Measurements from ENCODE around the gene SYCP3.
"Not testable (repeated sequence)": the region's sequence is repeated elsewhere in the genome, so short reads cannot be mapped to it uniquely, and the experiment has no call there.

Gene SYCP3

DNA sequence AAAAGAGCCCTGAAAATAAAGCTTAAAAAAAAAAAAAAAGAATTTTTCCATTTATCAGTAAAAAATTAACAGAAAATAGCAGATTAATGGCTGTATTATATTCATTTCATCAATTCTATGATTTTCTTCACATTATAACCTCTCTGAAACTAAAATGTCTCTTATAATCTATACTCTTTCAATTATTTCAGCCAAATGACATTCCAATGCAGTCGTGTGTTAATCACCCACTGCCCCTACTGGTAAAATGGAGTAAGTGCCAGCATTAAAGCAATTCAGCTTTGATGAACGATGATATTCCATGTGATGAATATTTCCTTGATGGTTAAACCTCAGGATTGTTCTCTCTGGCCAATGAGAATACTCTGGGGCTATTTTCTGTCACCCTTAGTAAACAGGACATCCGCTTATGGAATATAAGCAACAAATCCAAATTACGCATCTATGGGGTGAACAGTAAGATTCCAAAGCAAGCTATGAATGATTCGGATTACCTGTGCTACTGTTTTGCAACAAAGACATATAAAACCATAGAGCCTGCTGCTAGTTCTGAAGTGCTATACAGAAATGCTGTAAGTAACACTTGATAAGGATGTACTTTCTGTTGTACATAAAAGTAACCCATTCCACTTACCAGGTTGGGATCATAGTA, 20.3 kb upstream of the SYCP3 start:
- no peak for DNase-seq

DNA sequence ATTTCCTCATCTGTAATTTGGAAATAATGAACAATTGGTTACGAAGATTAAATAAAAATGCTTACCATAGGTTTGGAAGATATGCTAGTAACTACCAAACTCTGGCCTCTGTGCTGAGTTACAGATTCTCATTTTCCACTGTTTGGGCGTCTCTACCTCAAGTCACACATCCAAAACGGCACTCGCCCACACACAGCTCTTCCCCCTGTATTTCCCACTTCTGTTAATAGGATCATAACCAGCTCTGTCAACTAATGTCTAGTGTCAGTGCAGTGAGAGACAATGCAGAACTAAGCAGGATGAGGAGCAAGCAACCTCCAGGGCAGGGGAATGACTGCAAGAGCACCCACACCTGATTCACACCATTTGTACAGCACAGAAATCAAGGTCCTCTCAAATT, 10.9 kb upstream of the SYCP3 start:
- DNase-seq = no peak

DNA sequence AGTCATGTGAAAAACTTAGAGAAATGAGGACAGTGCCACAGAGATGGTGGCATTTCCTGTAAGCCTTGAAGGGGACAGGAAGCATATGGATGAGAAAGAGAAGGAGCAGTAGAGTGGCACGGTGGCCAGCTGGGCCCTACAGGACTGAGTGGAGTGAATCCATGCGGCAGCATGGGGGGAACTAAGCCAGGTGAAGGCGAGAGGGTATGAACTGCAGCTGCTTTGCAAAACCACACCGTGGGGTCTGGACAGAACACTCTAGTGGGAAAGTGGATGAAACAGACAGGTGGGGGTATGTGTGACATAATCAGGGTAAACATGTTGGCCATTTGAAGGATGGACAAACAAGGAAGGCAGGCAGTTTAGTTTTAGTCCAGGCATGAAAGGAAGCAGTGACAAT, 10.4 kb upstream of the SYCP3 start:
- no peak for DNase-seq

DNA sequence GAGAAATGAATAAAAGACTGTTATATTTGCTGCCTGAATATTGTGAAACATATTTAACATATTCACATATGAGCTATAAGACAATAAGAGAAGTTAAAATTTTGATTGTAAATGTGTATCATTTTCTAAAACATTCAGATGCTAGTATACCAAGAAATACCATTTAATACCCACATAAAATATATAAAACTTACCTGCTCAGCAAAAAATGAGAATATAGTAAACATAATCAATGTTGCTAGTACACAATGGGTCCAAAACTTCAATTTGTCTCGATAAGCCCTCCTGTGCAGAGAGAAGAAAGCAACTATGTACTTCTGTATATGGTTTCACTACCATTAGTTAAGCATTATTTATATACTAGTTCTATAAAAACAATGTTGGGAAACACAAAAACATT, 9.6 kb upstream of the SYCP3 start:
- no peak for DNase-seq

DNA sequence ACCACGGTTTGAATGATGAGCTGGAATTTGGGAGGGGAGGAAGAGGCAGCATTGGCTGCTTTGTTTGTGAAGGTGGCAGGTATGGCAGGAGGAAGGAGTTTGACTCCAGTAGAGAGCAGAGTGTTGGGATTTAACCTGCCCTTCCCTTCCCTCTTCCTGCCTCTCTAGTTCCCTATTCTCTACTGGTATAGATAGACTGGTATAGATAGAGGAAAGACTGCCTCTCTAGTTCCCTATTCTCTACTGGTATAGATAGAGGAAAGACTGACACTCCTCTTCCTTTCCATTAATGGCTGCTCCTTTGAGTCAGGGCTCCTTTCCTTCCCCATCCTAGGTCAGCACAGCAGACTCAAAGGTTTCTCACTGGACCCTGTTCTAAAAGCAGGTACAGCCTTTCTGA, 8.4 kb upstream of the SYCP3 start:
- no peak for DNase-seq

DNA sequence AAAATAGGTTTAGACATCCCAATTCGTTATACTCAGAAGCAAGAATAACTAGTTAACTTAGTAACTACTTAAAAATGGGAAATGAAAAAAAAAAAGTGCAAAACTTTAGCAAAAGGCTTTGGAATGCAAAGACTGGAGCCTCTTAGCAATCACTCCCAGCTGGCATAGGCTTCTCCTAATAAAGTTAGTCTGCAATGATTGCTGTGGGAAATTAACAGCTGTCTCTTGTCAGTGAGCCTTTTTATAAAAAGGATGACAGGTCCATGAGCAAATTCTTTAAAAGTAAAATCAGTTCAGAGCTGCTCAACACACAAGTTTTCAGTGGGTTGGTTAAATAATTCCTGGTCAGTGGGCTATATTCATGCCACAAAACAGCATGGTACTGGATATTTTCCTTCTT, 7.4 kb upstream of the SYCP3 start:
- DNase-seq = no peak

DNA sequence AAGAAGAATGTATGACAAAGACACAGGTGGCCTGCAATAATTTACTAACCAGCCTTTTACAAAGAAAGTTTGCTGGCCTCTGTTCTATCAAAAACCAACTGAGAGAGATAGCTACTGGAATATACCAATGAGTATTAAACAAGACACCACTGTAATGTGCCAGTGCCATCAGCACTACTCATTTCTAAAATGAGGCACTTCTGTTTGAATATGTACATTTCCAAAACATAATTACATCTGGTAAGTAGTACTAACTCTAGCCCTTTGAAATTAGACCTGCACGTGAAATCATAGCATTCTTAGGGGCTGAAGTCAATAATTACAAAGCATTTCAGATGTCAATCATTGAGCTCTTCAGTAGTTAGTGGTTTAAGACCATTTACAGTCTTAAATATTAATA, 6.9 kb upstream of the SYCP3 start:
- no peak for DNase-seq

DNA sequence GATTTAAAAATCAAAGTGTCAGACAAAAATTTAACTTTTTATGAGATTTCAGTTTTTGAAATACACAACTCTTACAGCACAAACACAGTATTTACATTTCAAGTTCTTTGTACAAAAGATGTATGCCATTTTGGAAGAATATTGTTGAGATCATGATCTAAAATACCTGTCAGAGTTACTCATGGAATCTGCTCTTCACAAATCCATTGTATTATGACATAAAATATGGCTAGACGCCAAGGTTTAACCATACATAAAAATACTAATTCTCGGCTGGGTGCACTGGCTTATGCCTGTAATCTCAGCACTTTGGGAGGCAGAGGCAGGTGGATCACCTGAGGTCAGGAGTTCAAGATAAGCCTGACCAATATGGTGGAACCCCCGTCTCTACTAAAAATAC, 6.2 kb upstream of the SYCP3 start:
- no peak for DNase-seq

DNA sequence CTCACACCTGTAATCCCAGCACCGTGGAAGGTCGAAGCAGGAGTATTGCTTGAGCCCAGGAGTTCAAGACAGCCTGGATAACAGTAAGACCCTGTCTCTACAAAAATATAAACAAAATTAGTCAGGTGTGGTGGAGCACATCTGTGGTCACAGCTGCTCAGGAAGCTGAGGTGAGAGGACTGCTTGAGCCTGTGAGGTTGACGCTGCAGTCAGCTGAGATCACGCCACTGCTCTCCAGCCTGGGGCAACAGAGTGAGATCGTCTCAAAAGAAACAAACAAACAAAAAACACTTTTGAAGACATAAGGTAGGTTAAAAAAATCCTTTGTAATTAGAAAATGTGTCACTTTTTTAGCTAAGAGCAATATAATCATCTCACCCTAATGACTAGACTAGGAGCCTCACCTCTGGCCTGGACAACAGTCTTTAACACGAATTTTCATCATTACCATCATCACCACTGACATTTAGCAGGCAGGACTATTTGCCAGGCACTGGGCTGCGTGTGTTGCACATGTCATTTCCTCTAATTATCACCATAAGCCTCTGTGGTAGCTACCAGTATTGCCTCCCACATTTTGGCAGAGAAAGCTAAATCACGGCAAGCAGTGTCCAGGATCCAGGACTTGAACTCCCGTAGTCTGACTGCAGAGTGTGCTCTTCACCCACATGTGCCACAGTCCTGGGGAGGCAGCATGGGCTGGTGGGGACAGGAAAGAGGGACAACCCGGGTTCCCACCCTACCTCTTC, 4.6 kb upstream of the SYCP3 start:
- no peak for DNase-seq

DNA sequence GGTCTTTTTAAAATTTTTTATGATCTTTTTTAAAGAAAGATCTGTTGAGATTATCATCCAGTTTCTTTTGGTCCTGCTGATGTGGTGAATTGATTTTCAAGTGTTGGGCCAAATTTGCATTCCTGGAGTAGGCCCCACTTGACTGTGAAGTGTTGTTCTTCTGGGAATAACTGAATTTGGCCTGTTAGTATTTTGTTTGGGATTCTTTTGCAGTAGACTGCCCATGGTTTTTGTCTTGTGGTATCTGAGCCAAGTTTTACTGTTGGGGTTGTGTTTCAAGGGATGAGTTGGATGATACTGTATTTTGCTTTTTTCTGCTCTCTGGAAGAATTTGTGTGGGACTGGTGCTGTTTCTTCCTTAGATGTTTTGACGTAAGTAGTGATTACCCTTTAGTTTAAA, 4.0 kb upstream of the SYCP3 start:
- DNase-seq = no peak

DNA sequence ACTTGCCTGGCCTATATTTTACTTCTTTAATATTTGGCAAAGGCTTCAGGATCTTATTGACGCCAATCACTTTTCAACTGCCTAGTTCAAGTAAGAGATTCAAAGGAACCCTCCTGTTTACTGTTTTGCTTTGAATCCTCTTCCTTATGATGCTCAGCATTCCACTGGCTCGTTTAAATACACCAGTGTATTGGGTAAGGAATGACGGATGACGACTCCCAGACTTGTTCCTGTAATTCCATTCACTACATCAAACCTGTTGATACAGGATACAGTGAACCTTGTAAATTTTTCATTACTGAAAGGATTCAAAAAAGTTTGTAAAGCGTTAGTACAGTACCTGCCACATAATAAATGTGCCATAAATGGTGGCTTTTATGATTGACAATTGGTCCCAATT, 1.7 kb upstream of the SYCP3 start:
- DNase-seq = no peak

DNA sequence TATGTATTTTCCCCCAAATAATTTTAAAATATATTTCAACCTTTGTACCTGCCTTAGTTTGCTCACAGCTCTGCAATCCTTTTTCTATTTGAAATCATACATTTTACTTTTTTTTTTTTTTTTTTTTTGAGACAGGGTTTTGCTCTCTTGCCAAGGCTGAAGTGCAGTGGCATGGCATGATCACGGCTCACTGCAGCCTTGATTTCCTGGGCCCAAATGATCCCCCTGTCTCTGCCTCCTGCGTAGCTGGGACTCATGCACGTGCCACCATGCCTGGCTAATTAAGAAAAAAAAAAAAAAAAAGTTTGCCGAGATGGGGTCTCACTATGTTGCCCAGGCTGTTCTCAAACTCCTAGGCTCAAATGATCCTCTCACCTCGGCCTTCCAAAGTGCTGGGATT, 1.3 kb upstream of the SYCP3 start:
- no peak for DNase-seq

DNA sequence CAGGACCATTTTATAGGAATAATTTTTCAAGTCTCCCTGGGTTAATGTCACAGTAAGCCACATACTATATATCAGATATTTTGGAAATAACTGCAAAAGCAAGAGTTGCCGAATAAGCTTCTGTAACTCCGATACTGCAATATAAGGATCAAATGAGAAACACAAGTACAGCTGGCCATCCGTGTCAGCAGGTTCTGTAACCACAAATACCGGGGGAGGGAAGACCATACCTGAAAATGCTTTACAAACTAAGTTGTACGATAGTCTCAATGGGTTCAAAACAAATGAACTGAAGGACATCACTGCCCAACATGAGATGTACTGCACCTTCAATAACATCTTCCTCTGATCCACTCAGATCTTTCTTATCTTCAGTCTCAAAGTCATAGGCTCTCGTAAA, 1.8 kb downstream of the SYCP3 start:
- DNase-seq = no peak

DNA sequence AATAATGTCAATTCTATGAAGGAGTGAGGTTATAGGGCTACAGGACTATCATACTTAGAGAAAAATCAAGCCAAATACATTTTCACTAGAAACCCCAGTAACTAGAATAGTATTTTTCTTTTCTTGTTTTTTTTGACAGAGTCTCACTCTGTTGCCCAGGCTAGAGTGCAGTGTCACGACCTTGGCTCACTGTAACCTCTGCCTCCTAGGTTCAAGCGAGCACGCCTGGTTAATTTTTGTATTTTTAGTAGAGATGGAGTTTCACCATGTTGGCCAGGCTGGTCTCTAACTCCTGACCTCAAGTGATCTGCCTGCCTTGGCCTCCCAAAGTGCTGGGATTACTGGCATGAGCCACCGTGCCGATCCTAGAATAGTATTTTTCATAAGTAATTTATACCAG, 4.8 kb downstream of the SYCP3 start:
- DNase-seq = not testable (repeated sequence)

DNA sequence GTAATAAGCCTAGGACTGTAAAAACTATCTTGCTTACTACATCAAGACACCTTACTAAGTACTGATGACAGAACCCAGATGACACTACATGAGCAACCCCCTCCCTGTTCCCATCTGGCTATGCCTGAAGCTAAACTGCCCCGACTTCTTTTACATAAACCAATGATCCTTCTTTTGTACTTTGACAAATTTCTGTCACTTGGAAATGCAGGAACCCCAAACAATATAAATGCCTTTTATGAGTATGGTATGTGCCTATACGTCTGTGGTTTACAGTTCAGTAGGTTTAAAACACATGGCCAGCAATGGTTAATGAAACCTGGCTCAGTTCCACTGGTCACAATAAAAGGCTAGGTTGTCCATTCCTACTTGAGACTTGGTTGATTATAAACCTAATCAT, 6.1 kb downstream of the SYCP3 start:
- DNase-seq = no peak

DNA sequence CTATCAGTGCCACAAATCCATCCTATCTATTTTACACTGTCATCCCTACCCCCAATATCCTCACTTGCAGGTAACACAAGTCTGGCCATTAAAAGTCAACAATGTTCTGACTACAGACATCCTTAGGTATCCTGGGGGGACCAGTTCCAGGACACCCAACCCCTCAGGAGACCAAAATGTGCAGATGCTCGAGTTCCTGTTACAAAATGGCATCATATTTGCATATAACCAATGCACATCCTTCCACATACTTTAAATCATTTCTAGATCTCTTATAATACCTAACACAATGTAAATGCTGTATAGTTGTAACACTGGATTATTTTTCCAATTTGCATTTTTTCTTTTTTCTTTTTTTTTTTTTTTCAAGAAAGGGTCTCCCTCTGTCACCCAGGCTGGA, 6.9 kb downstream of the SYCP3 start:
- DNase-seq = no peak

DNA sequence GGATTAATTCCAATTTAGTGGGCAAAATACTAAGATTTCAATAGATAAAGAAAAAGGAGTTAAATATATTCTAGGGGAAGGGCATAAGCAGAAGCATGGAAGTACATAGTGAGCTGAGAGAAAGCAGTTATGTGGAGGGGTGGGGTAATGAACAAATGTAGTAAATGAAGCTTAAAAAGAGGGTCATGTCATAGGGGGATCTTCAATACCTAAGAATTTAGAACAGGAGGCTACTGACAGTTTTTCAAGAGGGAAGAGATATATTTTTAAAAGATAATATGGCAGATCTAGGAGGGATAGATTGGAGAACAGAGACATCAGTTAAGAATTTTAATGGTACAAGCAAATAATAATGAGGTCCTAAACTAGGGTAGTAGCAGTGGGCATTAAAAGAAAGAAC, 9.4 kb downstream of the SYCP3 start:
- DNase-seq = no peak

DNA sequence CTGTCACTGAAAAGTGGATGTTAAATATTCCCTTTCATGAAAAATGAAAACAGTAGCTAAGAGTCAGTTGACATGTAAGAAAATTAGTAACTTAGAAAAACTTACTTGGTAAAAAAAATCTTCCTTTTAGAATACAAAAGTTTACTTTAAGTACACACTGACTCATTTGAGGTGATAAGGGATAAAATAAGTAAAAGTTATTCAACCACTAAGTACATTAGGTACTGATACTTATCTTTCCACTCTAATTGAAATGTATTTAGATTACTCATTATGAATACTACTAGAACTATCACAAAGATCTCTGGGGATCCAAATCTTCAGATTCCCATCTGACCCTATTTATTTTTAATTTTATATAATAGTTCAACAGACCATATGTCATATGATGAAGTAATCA, 12.2 kb downstream of the SYCP3 start:
- no peak for DNase-seq

DNA sequence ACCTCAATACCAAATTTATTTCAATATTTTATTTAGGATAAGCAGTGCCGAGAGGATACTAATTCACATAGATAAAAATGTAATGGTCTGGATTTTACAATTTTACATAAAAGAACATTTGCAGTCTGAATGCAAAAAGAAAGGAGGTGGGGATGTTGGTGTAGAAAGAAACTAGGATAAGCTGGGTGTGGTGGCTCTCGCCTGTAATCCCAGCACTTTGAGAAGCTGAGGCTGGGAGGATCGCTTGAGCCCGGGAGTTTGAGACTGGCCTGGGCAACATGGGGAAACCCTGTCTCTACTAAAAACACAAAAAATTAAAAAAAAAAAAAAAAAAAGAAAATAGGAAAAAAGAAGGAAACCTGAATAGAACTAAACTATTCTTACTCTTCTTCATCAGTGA, 16.9 kb downstream of the SYCP3 start:
- DNase-seq = no peak

DNA sequence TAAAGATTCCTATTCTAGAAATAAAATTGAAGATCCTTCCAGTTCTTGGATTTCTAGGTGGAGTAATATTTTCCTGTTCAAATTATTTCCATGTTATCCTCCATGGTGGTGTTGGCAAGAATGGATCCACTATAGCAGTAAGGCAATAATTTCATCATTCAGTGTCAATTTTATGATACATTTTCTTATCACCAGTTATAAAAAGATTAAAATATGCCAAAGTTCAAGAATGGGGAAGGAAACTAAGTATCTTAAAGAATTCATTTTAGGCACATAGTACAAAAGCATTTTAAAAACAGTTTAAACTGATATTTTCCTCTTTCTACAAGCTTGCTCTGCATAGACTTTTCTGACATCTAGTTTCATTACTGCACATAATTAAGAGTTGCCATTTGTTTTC, 19.1 kb downstream of the SYCP3 start:
- DNase-seq = no peak

DNA sequence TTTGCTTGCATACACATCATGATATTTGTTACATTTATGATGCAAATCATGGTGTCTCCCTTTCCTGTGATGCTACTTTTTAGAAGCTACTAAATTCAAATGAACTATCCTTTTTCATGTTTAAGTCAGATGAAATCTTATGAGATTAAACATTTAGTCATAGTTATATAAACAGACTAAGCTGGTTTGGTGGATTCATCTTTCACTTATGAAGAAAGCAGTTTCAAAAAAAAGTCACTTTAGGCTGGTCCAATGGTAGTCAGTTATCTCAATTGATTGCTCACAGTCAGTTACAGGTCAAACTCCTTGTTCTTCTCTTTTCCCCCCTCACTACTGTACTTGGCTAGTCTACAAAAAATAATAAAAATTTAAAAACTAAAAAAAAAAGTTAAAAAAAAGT, 19.7 kb downstream of the SYCP3 start:
- DNase-seq = no peak

DNA sequence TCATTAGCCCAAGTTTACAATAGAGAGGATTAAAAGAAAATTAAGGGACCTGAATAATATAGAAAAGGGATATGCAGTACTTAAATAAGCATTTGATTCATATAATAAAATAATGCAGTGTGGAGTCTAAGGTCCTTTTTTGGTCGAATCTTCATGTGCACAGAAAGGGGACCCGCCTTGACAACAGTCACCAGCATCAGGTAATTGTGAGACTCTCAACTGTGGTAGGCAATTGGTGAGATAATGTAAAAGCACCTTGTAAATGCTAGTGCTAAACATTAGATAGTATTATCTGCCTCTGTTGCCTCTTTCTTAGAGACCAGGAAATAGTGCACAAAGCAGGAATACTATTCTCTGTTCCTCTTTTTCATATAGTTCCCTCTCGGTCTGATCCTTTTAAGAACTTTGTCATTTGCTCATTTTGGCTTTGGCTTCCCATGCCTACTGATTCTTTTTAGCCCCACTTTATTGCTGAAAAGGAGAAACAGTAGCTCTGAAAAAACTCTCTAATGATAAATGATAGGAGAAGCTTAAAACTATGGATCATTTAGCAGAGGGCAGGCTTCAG, 24.3 kb downstream of the SYCP3 start:
- DNase-seq = no peak

DNA sequence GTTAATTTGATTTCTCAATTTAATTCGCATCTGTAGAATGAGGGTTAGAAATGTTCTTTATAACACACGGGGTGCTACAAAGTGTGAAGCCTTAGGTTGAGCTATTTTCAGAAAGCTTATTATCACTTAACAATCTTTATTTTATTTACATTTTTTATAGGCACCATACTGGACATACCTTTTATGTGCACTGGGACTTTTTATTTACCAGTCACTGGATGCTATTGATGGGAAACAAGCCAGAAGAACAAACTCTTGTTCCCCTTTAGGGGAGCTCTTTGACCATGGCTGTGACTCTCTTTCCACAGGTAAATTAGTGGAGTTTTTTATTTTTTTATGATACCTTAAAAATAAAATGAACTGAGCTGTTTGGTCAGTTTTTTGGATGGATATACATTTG, 25.3 kb downstream of the SYCP3 start:
- no peak for DNase-seq

DNA sequence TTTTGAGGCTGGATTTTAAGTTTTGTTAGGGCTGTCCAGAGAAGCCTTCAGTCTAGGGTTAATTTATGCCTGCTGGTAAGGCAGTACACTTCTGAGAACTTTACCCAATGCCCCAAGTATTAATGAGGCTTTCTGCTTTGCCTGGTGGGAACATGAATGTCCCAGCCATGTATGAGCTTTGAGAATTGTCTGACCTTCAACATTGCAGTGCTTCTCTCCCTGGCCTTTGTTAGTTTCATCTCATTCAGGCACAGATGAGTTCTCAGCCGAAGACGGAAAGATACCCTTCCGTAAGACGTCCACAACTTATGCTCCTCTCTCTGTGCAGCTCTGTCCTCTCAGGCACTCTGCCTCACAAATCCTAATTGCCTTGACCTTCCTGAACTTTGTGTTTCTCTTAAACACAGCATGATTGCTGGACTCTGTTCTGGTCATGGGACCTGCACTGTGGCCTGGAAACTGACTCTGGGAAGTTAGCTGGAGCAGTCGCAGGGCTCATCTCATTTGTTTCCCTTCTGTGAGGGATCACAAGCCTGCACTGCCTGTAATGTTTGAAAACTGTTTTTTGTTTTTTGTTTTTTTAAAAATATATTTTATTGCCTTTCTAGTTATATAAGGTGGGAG, 26.1 kb downstream of the SYCP3 start:
- peak; percentile 23 for DNase-seq

Data from right hindlimb (tissue), 1 donor.